ENCODE data around the gene RPN1. TPM values are rescaled to one million over a fixed set of nuclear protein-coding genes. Genes with fewer than 3 reads are reported as not detected.
"Not testable (repeated sequence)": the region's sequence is repeated elsewhere in the genome, so short reads cannot be mapped to it uniquely, and the experiment has no call there.

The RPN1 gene
- total RNA-seq, 1 experiment from 2014 or later = 383 TPM

DNA sequence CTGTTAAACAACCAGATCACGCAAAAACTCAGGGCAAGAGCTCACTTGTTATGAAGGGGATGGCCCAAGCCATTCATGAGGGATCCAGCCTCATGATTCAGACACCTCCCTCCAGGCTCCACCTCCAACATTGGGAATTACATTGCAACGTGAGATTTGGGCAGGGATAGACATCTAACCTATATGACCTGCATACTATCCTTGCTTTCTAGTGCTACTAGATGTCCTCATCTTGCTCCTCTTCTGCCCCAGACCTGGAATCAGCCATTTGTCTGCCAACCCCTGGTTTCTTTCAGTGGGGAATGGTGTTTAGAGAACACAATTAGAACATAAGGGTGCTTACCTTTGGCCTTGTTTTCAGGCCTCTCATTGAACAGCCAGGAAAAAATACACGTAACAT, 63.2 kb downstream of the RPN1 start:
- in situ Hi-C loops (cut with HindIII; ENCODE audit: low sequenced_read_pairs) = no loop called here

DNA sequence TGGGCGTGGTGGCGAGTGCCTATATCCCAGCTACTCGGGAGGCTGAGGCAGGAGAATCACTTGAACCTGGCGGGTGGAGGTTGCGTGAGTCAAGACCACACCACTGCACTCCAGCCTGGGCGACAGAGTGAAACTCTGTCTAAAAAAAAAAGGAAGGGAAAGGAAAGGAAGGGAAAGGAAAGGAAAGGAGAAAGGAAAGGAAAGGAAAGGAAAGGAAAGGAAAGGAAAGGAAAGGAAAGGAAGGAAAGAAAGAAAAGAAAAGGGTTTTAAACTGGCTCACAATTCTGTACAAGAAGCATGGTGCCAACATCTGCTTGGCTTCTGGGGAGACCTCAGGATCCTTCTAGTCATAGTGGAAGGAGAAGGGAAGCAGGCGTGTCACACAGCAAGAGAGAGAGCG, 63.7 kb downstream of the RPN1 start:
- DNase-seq (ENCODE audit: low spot score); in situ Hi-C loops (cut with HindIII; ENCODE audit: low sequenced_read_pairs): not testable (repeated sequence)

More for the DNA sequence above, 63.2 kb downstream of the RPN1 start:
- no peak for DNase-seq (ENCODE audit: low spot score)

DNA sequence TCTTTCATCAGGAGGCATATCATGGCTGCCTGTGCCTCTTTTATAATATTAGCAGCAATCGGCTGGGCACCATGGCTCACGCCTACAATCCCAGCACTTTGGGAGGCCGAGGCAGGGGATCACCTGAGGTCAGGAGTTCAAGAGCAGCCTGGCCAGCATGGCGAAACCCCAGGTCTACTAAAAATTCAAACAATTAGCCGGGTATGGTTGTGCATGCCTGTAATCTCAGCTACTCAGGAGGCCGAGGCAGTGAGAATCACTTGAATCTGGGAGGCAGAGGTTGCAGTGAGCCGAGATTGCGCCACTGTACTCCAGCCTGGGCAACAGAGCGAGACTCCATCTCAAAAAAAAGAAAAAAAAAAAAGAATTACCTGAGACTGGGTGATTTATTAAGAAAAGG, 64.2 kb downstream of the RPN1 start:
- DNase-seq (ENCODE audit: low spot score); in situ Hi-C loops (cut with HindIII; ENCODE audit: low sequenced_read_pairs): not testable (repeated sequence)

DNA sequence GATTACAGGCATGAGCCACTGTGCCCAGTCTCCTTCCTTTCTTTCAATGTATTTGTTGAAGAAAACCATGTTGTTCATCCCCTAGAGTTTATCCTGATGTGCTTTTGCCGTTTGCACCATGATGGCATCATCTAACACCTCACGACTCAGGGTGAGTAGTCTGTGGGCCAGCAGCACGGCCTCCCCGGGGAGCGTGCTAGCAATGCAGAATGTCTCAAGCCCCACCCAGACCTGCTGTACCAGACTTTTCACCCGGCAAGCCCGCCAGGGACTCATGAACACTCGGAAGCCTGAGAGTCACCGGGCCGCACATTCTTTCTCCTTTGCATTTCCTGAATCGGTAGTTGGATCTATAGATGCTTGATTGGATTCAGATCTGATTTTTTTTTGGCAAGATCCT, 64.6 kb downstream of the RPN1 start:
- in situ Hi-C loops (cut with HindIII; ENCODE audit: low sequenced_read_pairs) = no loop called here

GRCh38 chr3:128585189-128585588, 65.4 kb downstream of the RPN1 start:
- in situ Hi-C loops (cut with HindIII; ENCODE audit: low sequenced_read_pairs) = no loop called here
- no peak for DNase-seq (ENCODE audit: low spot score)

More for the DNA sequence above, 64.6 kb downstream of the RPN1 start:
- no peak for DNase-seq (ENCODE audit: low spot score)

GRCh38 chr3:128584412-128585020, 66.1 kb downstream of the RPN1 start:
- peak; percentile 79 for DNase-seq (ENCODE audit: low spot score)
- in situ Hi-C loops (cut with HindIII; ENCODE audit: low sequenced_read_pairs) = no loop called here

DNA sequence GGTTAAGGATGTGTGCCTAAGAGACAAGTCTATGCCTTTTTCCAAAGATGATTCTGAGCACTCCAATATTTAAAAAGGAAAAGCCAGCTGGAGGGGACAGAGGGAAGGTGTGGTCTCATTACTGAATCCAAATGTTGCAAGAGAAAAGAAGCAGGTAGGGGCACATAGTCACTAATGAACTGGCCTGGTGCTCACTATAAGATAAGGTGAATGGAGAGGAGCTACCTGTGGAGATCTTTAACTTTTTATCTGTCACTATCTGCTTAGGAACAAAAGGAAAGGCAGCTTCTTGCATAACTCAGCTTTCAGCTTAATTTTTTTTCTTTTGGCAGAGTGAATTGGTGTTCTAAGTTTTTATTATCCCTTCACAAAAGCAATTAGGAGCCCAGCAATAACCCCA, 69.1 kb downstream of the RPN1 start:
- in situ Hi-C loops (cut with HindIII; ENCODE audit: low sequenced_read_pairs) = no loop called here
- DNase-seq (ENCODE audit: low spot score) = no peak

DNA sequence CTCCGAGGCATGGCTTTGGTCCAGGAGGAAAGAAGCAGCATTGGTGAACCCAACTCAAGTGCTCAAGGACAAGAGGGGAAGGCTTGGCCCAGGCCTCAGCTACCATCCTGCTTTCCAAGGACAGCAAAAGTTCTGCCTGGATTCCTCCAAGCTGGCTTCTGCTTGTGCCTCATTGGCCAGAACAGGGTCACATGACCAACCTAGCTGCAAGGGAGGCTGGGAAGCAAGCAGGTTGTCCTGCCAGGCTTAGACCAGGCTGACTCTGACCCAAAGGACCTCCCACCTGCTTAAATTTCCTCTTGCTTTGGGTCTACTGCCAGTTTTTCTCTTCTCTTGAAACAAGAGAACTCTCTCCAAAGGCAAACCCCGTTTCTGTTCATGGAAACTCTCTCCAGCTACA, 70.7 kb downstream of the RPN1 start:
- in situ Hi-C loops (cut with HindIII; ENCODE audit: low sequenced_read_pairs) = loop anchor here (5.0 kb wide), 1 partner anchor 43 kb away; no protein-coding TSS in a partner anchor
- no peak for DNase-seq (ENCODE audit: low spot score)

GRCh38 chr3:128578346-128578745, 72.3 kb downstream of the RPN1 start:
- no peak for DNase-seq (ENCODE audit: low spot score)
- in situ Hi-C loops (cut with HindIII; ENCODE audit: low sequenced_read_pairs) = loop anchor here (5.0 kb wide), 1 partner anchor 41 kb away; no protein-coding TSS in a partner anchor

DNA sequence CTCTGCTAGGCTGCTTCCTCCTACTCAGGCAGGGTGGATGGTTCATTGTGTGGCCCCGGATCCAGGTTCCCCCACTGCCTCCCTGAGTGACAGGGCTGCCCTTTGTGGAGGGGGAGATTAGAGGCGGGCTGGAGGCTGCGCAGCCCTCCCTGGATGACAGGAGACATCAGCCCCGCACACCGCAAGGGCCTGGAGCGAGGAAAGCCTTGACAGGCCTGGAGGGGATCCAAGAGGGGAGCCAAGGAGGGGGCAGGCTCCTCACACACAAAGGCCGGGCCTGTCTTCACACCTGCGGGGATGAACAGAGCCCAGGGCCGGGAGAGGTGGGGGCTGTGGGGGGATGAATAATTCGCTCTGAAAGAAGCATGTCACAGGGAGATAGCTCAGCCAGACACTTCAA, 72.9 kb downstream of the RPN1 start:
- DNase-seq (ENCODE audit: low spot score) = no peak
- in situ Hi-C loops (cut with HindIII; ENCODE audit: low sequenced_read_pairs) = loop anchor here (5.0 kb wide), 1 partner anchor 40 kb away; no protein-coding TSS in a partner anchor

- DNase-seq (ENCODE audit: low spot score) = no peak
- in situ Hi-C loops (cut with HindIII; ENCODE audit: low sequenced_read_pairs) = loop anchor here (5.0 kb wide), 1 partner anchor 39 kb away; no protein-coding TSS in a partner anchor
Observed at GRCh38 chr3:128576290-128576689, 74.3 kb downstream of the RPN1 start.

DNA sequence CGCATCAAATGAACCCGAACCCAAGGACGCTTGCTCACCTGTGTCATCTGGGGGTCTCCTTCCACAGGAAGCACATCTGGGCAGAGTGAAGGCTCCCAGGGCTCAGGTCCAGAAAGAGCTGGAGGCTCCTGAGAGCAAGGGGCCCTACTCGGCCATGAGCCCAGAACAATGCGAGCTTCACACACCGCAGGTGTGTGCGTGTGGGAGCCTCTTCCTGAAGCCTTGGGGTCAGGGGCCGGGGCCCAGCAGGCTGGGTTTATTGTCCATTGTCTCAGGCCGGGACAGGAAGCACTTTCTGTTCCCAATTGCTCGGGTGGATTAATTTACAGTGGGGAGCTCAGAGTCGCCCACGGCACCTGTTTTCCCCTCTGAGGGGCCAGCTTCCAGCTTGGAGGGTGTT, 74.8 kb downstream of the RPN1 start:
- in situ Hi-C loops (cut with HindIII; ENCODE audit: low sequenced_read_pairs) = loop anchor here (5.0 kb wide), 1 partner anchor 38 kb away; no protein-coding TSS in a partner anchor
- DNase-seq (ENCODE audit: low spot score) = no peak

GRCh38 chr3:128573707-128574162, 76.9 kb downstream of the RPN1 start:
- in situ Hi-C loops (cut with HindIII; ENCODE audit: low sequenced_read_pairs) = no loop called here
- no peak for DNase-seq (ENCODE audit: low spot score)

- in situ Hi-C loops (cut with HindIII; ENCODE audit: low sequenced_read_pairs) = no loop called here
- DNase-seq (ENCODE audit: low spot score) = no peak
Observed at GRCh38 chr3:128573160-128573559, 77.5 kb downstream of the RPN1 start.

GRCh38 chr3:128572644-128573105, 77.9 kb downstream of the RPN1 start:
- in situ Hi-C loops (cut with HindIII; ENCODE audit: low sequenced_read_pairs) = no loop called here
- DNase-seq (ENCODE audit: low spot score) = no peak

- DNase-seq (ENCODE audit: low spot score) = no peak
- in situ Hi-C loops (cut with HindIII; ENCODE audit: low sequenced_read_pairs) = no loop called here
Observed at GRCh38 chr3:128572013-128572412, 78.6 kb downstream of the RPN1 start.

Other genes starting within 250 kb of the RPN1 start
- not detected in 2 replicates for gene DNAJB8, start 183.9 kb downstream of the RPN1 start, total RNA-seq (2014; rRNA removed; shearing (Covaris generic))
- gene GATA2, start 157.6 kb downstream of the RPN1 start, total RNA-seq (2014; rRNA removed; shearing (Covaris generic)) = 81.0 and 85.0 TPM in 2 replicates
- 114 and 168 TPM in 2 replicates for gene RAB7A, start 75.4 kb upstream of the RPN1 start, total RNA-seq (2014; rRNA removed; shearing (Covaris generic))
- gene ACAD9, start 228.8 kb upstream of the RPN1 start, total RNA-seq (2014; rRNA removed; shearing (Covaris generic)) = 35.2 and 46.5 TPM in 2 replicates